HEK293T (cell line): Measurements from ENCODE around the gene CEP78.

Source experiments
- CTCF ChIA-PET: fragments of 350-600 bp; formaldehyde crosslinking; extraction: SDS; loops from one replicate; lab custom pipeline; 2021; ENCODE audit warnings: antibody characterized with exemption, inconsistent platforms; lab: Yijun Ruan, JAX
- POLR2A ChIA-PET: fragments of 350-600 bp; formaldehyde crosslinking; extraction: SDS; loops from one replicate; lab custom pipeline; 2020; ENCODE audit warnings: antibody characterized with exemption, inconsistent platforms; lab: Yijun Ruan, JAX
- DNase-seq: peaks from one replicate; pipeline ENCODE4 v3.0.0; 2012; ENCODE audit warnings: mixed read lengths; ENCODE audit errors: extremely low spot score
- ARNT ChIP-seq: fragments of 450-650 bp; IDR thresholded peaks from 2 replicates; pipeline ENCODE4 v1.6.1; 2017; ENCODE audit warnings: mild to moderate bottlenecking
- BHLHE40 ChIP-seq: fragments of 450-650 bp; IDR thresholded peaks from 2 replicates; pipeline ENCODE4 v1.6.1; 2016; ENCODE audit warnings: mild to moderate bottlenecking, moderate library complexity, borderline replicate concordance
- CTBP1 ChIP-seq: fragments of 450-650 bp; IDR thresholded peaks from 2 replicates; pipeline ENCODE4 v1.6.1; 2016; ENCODE audit warnings: borderline replicate concordance
- ELF4 ChIP-seq: fragments of 450-650 bp; IDR thresholded peaks from 2 replicates; pipeline ENCODE4 v1.6.1; 2017; ENCODE audit warnings: antibody characterized with exemption
- FOXA1 ChIP-seq: fragments of 450-650 bp; IDR thresholded peaks from 2 replicates; pipeline ENCODE4 v1.6.1; 2016; ENCODE audit warnings: mild to moderate bottlenecking
- FOXK2 ChIP-seq: fragments of 450-650 bp; IDR thresholded peaks from 2 replicates; pipeline ENCODE4 v1.6.1; 2016; ENCODE audit warnings: mild to moderate bottlenecking
- FOXM1 ChIP-seq: fragments of 450-650 bp; IDR thresholded peaks from 2 replicates; pipeline ENCODE4 v1.6.1; 2017; ENCODE audit warnings: mild to moderate bottlenecking, borderline replicate concordance
- HDGF ChIP-seq: fragments of 450-650 bp; IDR thresholded peaks from 2 replicates; pipeline ENCODE4 v1.6.1; 2017; ENCODE audit warnings: antibody characterized with exemption, borderline replicate concordance
- L3MBTL2 ChIP-seq: fragments of 450-650 bp; conservative IDR thresholded peaks from 2 replicates; pipeline ENCODE4 v1.6.1; 2016; ENCODE audit warnings: mild to moderate bottlenecking
- LEF1 ChIP-seq: fragments of 450-650 bp; IDR thresholded peaks from 2 replicates; pipeline ENCODE4 v1.6.1; 2017; ENCODE audit warnings: mild to moderate bottlenecking, borderline replicate concordance
- NFRKB ChIP-seq: fragments of 450-650 bp; IDR thresholded peaks from 2 replicates; pipeline ENCODE4 v1.6.1; 2016; ENCODE audit warnings: mild to moderate bottlenecking, moderate library complexity
- PKNOX1 ChIP-seq: fragments of 450-650 bp; IDR thresholded peaks from 2 replicates; pipeline ENCODE4 v1.6.1; 2016
- SP1 ChIP-seq: fragments of 450-650 bp; IDR thresholded peaks from 2 replicates; pipeline ENCODE4 v1.6.1; 2017
- SUZ12 ChIP-seq: fragments of 450-650 bp; IDR thresholded peaks from 2 replicates; pipeline ENCODE4 v1.6.1; 2016; ENCODE audit warnings: mild to moderate bottlenecking
- TARDBP ChIP-seq: fragments of 450-650 bp; IDR thresholded peaks from 2 replicates; pipeline ENCODE4 v1.6.1; 2016
- ZNF384 ChIP-seq: fragments of 450-650 bp; IDR thresholded peaks from 2 replicates; pipeline ENCODE4 v1.6.1; 2016

The CEP78 gene

DNA sequence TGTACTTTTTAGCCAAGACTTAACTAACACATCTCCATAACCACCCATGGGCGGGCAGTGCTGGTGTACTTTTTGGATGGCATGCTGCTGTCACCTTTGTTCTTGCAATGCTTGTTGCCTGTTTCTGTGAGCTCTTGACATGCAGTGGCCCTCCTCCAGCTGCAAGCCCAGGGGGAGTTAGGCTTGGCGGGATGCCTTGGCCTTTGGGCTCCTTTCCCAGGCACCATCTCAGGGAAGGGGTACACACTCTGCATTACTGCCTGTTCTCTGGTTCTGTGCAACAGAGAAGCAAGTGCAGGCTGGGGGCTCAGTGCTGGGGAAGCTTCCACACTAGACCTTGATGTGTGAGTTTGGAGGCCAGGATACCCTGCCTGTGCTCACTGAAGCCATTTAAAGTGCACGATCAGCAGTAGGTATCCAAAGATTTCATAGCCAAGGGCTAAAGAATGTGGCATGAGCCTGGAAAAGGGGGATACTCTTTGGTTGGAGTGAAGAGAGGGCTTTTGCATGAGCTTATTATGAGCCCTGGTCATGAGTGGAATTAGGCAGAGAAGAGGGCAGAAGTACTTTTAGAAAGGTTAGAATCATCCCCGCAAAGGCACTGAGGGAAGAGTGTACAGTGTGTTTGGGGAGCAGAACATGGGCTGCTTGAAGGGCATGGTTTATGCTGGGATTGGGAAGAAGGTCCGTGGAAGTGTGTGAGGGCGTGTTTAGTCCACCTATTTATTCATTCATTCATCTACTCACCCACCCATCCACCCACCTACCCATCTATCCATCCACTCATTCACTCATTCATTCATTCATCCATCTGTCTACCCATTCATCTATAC is 83.5 kb downstream of the CEP78 start:
- TF ChIP-seq TARDBP (no peak), ELF4 (no peak), CTBP1 (no peak), ARNT (no peak), SP1 (no peak), L3MBTL2 (no peak)
- CTCF ChIA-PET, result no interaction called here
- POLR2A ChIA-PET, result no interaction called here
- no peak for DNase-seq

DNA sequence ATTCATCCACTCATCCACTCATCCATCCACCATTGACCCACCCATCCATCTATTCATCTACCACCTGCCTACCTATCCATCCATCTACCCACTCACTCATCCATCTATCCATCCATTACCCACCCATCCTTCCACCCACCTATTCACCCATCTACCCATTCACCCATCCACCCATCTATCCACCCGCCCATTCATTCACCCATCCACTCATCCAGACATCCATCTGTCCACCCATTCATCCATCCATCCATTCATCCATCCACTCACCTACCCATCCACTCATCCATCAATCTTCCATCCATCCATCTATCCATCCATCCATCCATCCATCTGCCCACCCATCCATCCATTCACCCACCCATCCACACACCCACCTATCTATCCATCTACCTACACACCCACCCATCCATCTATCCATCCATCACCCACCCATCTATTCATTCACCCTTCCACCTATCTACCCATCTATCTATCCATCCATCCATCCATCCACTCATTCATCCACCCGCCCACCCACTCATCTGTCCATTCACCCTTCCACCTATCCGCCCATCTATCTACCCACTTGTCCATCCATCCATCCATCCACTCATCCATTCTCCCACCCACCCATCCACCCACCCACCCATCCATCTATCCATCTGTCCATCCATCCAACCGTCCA is 84.3 kb downstream of the CEP78 start:
- no peak for DNase-seq
- CTCF ChIA-PET, result no interaction called here
- TF ChIP-seq LEF1 (no peak), SUZ12 (no peak), FOXM1 (no peak), PKNOX1 (no peak), FOXA1 (no peak), FOXK2 (no peak), ELF4 (no peak), NFRKB (no peak), TARDBP (no peak), ZNF384 (no peak), HDGF (no peak), SP1 (no peak), CTBP1 (no peak), BHLHE40 (no peak), L3MBTL2 (no peak), ARNT (no peak)
- POLR2A ChIA-PET, result no interaction called here

GRCh38 chr9:78320875-78321496 is 85.1 kb downstream of the CEP78 start:
- DNase-seq, result no peak
- POLR2A ChIA-PET, result no interaction called here
- CTCF ChIA-PET, result no interaction called here
- TF ChIP-seq L3MBTL2 (no peak), NFRKB (no peak), ELF4 (no peak), SUZ12 (no peak), BHLHE40 (no peak), FOXA1 (no peak), FOXM1 (no peak), ZNF384 (no peak), CTBP1 (no peak), FOXK2 (no peak), SP1 (no peak), TARDBP (no peak), PKNOX1 (no peak), HDGF (no peak), ARNT (no peak), LEF1 (no peak)

DNA sequence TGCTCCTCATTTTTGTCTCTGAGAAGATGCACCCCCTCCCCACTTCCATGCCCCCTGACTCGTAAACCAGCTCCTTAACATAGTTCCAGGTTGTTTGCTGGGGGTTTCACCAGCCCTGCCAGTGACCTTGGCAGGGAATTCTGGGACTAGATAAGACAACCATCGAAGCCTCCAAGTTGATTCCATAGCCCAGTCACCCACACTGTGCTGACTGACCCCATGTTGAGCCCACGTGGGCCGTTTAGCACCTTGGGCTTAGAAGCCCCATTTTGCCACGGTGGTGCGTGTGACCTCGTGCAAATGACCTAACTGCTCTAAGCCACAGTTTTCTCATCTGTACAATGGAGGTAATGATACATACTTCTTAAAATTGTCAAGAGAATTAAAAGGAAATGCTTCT is 85.6 kb downstream of the CEP78 start:
- no peak for TF ChIP-seq ARNT
- no peak for TF ChIP-seq FOXK2
- TF ChIP-seq ZNF384, result no peak
- no peak for TF ChIP-seq TARDBP
- TF ChIP-seq FOXM1, result no peak
- TF ChIP-seq ELF4, result no peak
- no peak for TF ChIP-seq PKNOX1
- no peak for TF ChIP-seq SUZ12
- TF ChIP-seq HDGF, result no peak
- no peak for TF ChIP-seq BHLHE40
- no peak for DNase-seq
- ChIA-PET CTCF (no interaction called here), POLR2A (no interaction called here)

DNA sequence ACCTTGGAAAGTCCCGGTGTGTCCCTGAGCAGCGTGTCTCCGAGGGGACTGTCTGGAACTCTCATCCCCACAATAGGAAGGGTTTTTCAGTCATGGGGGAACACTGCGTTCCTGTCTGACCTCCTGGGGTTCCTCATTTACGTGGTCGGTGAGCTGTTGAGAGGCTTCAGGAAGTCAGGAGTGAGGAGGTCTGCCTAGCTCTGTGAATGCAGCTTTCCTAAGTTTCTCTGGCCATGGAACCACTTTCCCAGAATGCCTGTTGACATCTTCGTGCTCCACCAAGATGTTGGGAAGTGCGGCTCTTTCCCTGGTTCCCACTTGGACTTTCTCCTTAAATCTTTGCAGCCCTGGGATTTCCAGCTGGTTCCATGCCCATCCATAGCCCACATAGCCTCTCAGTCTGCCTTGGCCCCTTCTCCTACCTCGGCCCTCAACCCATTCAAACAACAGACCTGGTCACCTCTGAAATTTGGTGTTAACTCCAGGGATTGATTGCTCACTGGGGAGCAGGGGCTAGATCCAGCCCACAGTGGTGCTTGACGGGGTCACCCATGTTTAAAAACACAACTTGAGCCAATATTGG is 88.3 kb downstream of the CEP78 start:
- POLR2A ChIA-PET, result interaction anchor here (1.5 kb wide), 1 partner anchor 28 kb away, joined by 5 read pairs; no protein-coding TSS in a partner anchor
- no peak for DNase-seq

More for the DNA sequence above, 88.3 kb downstream of the CEP78 start:
- CTCF ChIA-PET, result no interaction called here
- TF ChIP-seq ZNF384 (no peak), CTBP1 (no peak), PKNOX1 (no peak), L3MBTL2 (no peak), TARDBP (no peak), FOXK2 (no peak)
